IPS-15b (cell line): ENCODE results near the gene UBAC2.

ENCODE experiments used
- H3K27me3 ChIP-seq: one replicate; pipeline ENCODE4 v1.6.1; 2013; ENCODE audit warnings: low read length; ENCODE audit not compliant: control insufficient read depth, insufficient read depth
- H3K36me3 ChIP-seq: one replicate; pipeline ENCODE4 v1.6.1; 2013; ENCODE audit warnings: low read length; ENCODE audit not compliant: control insufficient read depth, insufficient read depth
- H3K4me1 ChIP-seq: one replicate; pipeline ENCODE4 v1.6.1; 2013; ENCODE audit warnings: mild to moderate bottlenecking, low read length; ENCODE audit not compliant: control insufficient read depth, insufficient read depth
- H3K4me3 ChIP-seq: one replicate; pipeline ENCODE4 v1.5.1; 2013; ENCODE audit warnings: low read depth, low read length
- H3K9ac ChIP-seq: one replicate; pipeline ENCODE4 v1.6.1; 2013; ENCODE audit warnings: low read depth, mild to moderate bottlenecking, low read length
- H3K9me3 ChIP-seq: one replicate; pipeline ENCODE4 v1.6.1; 2013; ENCODE audit warnings: mild to moderate bottlenecking, low read length; ENCODE audit not compliant: control insufficient read depth, insufficient read depth

The UBAC2 gene

GRCh38 chr13:99303863-99304521 lies 103.3 kb downstream of the UBAC2 start:
- H3K27me3 ChIP-seq, result no peaks in the 10 kb centered on the region
- no peak overlapping the region for H3K4me3 ChIP-seq
- H3K36me3 ChIP-seq, result no peaks in the 10 kb centered on the region
- H3K9ac ChIP-seq, result no peak overlapping the region
- H3K4me1 ChIP-seq, result no peaks in the 10 kb centered on the region
- H3K9me3 ChIP-seq, result no peaks in the 10 kb centered on the region

DNA sequence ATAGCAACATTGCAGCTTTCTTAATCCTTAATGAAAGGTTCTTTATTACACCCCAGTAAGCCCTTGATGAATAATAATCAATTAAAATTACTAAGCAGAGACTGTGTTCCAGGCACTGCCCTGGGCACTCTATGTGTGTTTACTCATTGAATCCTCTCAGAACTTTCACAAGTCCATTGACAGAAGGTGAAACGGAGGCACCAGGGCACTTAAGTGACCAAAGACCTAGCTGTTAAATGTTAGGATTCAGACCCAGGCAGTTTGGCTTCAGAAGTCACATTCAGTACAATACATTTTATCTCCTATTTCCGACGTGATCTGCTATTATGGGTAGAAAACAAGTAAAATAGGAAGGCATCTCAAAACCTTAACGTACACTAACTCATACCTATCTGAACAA lies 103.9 kb downstream of the UBAC2 start:
- Histone ChIP-seq H3K9ac (no peak overlapping the region), H3K27me3 (no peaks in the 10 kb centered on the region), H3K36me3 (no peaks in the 10 kb centered on the region), H3K4me3 (no peak overlapping the region), H3K4me1 (no peaks in the 10 kb centered on the region), H3K9me3 (no peaks in the 10 kb centered on the region)

- no peak overlapping the region for H3K4me3 ChIP-seq
- H3K36me3 ChIP-seq, result no peaks in the 10 kb centered on the region
- no peaks in the 10 kb centered on the region for H3K4me1 ChIP-seq
- H3K9me3 ChIP-seq, result no peaks in the 10 kb centered on the region
- H3K9ac ChIP-seq, result no peak overlapping the region
- no peaks in the 10 kb centered on the region for H3K27me3 ChIP-seq
Observed at GRCh38 chr13:99305158-99305557, 104.5 kb downstream of the UBAC2 start.

DNA sequence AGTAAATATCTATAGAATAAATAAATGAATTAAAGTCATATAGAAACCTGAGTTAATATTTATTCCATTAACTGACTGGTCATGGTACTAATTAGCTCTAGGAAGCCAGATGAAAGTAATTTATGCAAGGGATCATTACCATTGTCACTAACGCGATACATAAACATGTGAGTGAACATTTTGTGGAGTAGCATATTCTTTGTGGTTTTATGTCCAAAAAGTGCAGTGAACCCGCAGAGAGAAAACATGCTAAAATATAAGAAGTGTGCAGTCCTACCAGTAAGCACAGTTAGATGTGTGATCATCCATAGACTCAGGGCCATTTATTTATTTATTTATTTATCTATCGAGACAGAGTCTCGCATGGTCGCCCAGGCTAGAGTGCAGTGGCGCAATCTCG lies 104.9 kb downstream of the UBAC2 start:
- Histone ChIP-seq H3K4me3 (no peak overlapping the region), H3K36me3 (no peaks in the 10 kb centered on the region), H3K9me3 (no peaks in the 10 kb centered on the region), H3K4me1 (no peaks in the 10 kb centered on the region), H3K9ac (no peak overlapping the region), H3K27me3 (no peaks in the 10 kb centered on the region)

- H3K27me3 ChIP-seq, result no peaks in the 10 kb centered on the region
- no peaks in the 10 kb centered on the region for H3K4me1 ChIP-seq
- no peaks in the 10 kb centered on the region for H3K36me3 ChIP-seq
- H3K4me3 ChIP-seq, result no peak within 1 kb of the TSS
- H3K9me3 ChIP-seq, result no peaks in the 10 kb centered on the region
- H3K9ac ChIP-seq, result no peak within 1 kb of the TSS
Observed at GRCh38 chr13:99307247-99307646, 106.6 kb downstream of the UBAC2 start, which contains the start of gene GPR183. Gene GPR183 (minus strand): TSS chr13:99307399. CDS start chr13:99296145, 11,254 bp downstream.

GRCh38 chr13:99307648-99308339 lies 107.1 kb downstream of the UBAC2 start:
- Histone ChIP-seq H3K4me3 (no peak overlapping the region), H3K9ac (no peak overlapping the region), H3K4me1 (no peaks in the 10 kb centered on the region)

GRCh38 chr13:99308471-99309087 lies 107.9 kb downstream of the UBAC2 start:
- H3K36me3 ChIP-seq, result no peaks in the 10 kb centered on the region
- no peak overlapping the region for H3K4me3 ChIP-seq
- H3K4me1 ChIP-seq, result no peaks in the 10 kb centered on the region
- H3K27me3 ChIP-seq, result no peaks in the 10 kb centered on the region
- H3K9me3 ChIP-seq, result no peaks in the 10 kb centered on the region
- H3K9ac ChIP-seq, result no peak overlapping the region

More at GRCh38 chr13:99307648-99308339, 107.1 kb downstream of the UBAC2 start:
- no peaks in the 10 kb centered on the region for H3K27me3 ChIP-seq
- no peaks in the 10 kb centered on the region for H3K9me3 ChIP-seq
- no peaks in the 10 kb centered on the region for H3K36me3 ChIP-seq

DNA sequence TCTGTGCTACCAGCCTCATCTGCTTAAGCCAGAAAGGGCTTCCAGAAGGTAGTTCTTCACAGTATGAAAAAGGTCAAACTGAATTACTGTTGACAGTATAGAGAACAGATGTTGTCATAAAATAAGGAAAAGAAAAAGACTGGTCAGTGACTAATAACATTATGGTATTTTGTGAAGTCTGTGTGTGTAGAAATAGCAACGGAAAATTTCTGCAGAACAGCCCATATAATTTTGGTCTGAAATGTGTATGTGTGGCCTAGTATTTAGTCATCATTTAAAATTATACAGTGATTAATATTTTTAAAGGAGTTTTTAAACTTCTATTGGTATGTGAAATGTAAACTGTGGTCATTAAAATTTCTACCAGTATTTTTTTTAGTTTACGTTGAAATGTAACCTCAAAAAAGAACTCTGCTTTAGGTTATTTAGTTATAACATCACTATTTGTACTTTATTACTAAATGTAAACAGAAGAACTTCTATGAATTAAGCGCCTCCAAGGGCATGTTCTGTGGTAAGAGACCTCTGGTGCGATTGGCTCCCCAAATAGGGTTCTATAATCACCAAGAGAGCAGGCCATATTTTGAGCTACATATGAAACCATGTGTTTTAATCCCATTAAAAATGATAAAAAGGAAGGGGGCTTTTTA lies 109.9 kb downstream of the UBAC2 start:
- Histone ChIP-seq H3K36me3 (no peaks in the 10 kb centered on the region), H3K27me3 (no peaks in the 10 kb centered on the region), H3K9ac (no peak overlapping the region), H3K4me3 (no peak overlapping the region), H3K4me1 (no peaks in the 10 kb centered on the region), H3K9me3 (no peaks in the 10 kb centered on the region)

- Histone ChIP-seq H3K36me3 (no peaks in the 10 kb centered on the region), H3K27me3 (no peaks in the 10 kb centered on the region), H3K9ac (no peak overlapping the region)
Observed at GRCh38 chr13:99311137-99311536, 110.5 kb downstream of the UBAC2 start.

DNA sequence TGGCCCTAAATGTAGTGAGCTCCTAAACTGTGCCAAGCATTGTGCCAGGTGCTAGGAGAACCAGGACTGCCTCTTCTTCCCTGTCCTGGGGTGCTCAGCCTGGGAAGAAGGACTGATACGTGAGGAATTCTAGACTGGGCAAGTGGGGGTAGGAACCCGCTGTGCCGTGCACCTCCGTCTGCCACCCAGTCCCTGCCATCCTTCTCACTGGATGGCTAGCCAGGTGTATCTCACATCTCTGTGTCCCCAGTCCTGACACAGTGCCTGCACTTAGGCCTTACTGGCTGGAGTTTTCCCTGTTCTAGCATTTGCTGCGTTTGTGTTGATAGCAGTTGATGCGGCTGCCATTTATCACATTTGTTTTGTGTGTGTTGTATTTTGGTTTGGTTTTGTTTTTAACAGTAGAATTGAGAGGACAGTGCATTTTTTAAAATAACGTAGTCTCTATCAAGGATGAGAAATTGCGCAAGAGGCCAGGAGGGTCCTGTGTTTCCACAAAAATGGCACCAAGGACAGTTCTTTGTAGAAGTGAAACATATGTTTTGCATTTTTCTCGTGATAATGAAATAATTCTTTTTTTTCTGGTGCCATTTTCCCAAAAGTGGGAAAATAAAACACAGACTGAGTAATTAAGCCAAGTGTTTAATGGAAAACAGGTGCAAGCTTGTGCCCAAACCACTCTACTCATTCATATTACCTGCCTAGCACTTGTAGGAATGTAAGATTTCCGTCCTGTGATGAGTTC lies 111.3 kb downstream of the UBAC2 start:
- Histone ChIP-seq H3K27me3 (no peaks in the 10 kb centered on the region), H3K9me3 (no peaks in the 10 kb centered on the region), H3K9ac (no peak overlapping the region), H3K4me3 (no peak overlapping the region), H3K36me3 (no peaks in the 10 kb centered on the region), H3K4me1 (no peaks in the 10 kb centered on the region)

More at GRCh38 chr13:99311137-99311536, 110.5 kb downstream of the UBAC2 start:
- H3K4me3 ChIP-seq, result no peak overlapping the region
- no peaks in the 10 kb centered on the region for H3K9me3 ChIP-seq
- H3K4me1 ChIP-seq, result no peaks in the 10 kb centered on the region

- Histone ChIP-seq H3K4me3 (no peak overlapping the region), H3K27me3 (no peaks in the 10 kb centered on the region), H3K9me3 (no peaks in the 10 kb centered on the region), H3K4me1 (no peaks in the 10 kb centered on the region), H3K36me3 (no peaks in the 10 kb centered on the region), H3K9ac (no peak overlapping the region)
Observed at GRCh38 chr13:99312493-99312883, 111.8 kb downstream of the UBAC2 start.
